SK-N-SH (cell line): ENCODE results near the gene UBE2R2. TPM values are rescaled to one million over a fixed set of nuclear protein-coding genes. Genes with fewer than 3 reads are reported as not detected.
"Not testable (repeated sequence)": the region's sequence is repeated elsewhere in the genome, so short reads cannot be mapped to it uniquely, and the experiment has no call there.

Experiments
- CTCF ChIA-PET: fragments of 300-600, 350-600 bp; formaldehyde crosslinking; extraction: SDS; loops from one replicate; lab custom pipeline; 2021; lab: Yijun Ruan, JAX
- POLR2A ChIA-PET: fragments of 350-600 bp; sonication (Branson Sonifier 250); formaldehyde crosslinking; extraction: SDS; loops from one replicate; lab custom pipeline; 2020; ENCODE audit warnings: antibody characterized with exemption, inconsistent platforms; lab: Yijun Ruan, JAX
- DNase-seq: peaks from one replicate; pipeline ENCODE4 v3.0.0; 2012
- H2AFZ ChIP-seq: fragments of 200-600 bp; sonication (generic); 2 replicates; pipeline ENCODE4 v1.8.1; 2016; ENCODE audit warnings: antibody characterized with exemption, mild to moderate bottlenecking, low read depth
- H3F3A ChIP-seq: fragments of 200-600 bp; sonication (generic); replicated peaks from 2 replicates; pipeline ENCODE3; 2016; ENCODE audit warnings: antibody characterized with exemption, mild to moderate bottlenecking; ENCODE audit not compliant: insufficient read depth
- H3K27ac ChIP-seq, 2 experiments: fragments of 200-500 bp in 1 of 2; fragments of 200-600 bp in 1 of 2; sonication (Bioruptor generic) in 1 of 2; sonication (generic), shearing (Covaris generic) in 1 of 2; 2 replicates each; pipeline versions ENCODE4 v1.5.1 to v1.6.1; 2014 to 2016; ENCODE audit warnings: low read depth in 2 of 2, inconsistent platforms in 1 of 2, low read length in 1 of 2, mild to moderate bottlenecking in 1 of 2, mixed read lengths in 1 of 2
- H3K27me3 ChIP-seq: fragments of 200-600 bp; sonication (generic), shearing (Covaris generic); 2 replicates; pipeline ENCODE4 v1.6.1; 2016; ENCODE audit warnings: mixed run types; ENCODE audit not compliant: insufficient read depth
- H3K36me3 ChIP-seq, 2 experiments: fragments of 200-500 bp in 1 of 2; fragments of 200-600 bp in 1 of 2; sonication (Bioruptor generic) in 1 of 2; sonication (generic) in 1 of 2; replicated peaks in 1 of 2; 2 replicates each; pipeline versions ENCODE3 to v1.5.1; 2014 to 2016; ENCODE audit warnings: low read length in 1 of 2, mild to moderate bottlenecking in 1 of 2; ENCODE audit not compliant: insufficient read depth in 2 of 2, control insufficient read depth in 1 of 2
- H3K4me1 ChIP-seq, 2 experiments: fragments of 200-500 bp in 1 of 2; fragments of 200-600 bp in 1 of 2; sonication (Bioruptor generic) in 1 of 2; sonication (generic), shearing (Covaris generic) in 1 of 2; 2 replicates each; pipeline versions ENCODE4 v1.5.1 to v1.6.1; 2014 to 2016; ENCODE audit warnings: low read depth in 1 of 2, low read length in 1 of 2, mixed run types in 1 of 2; ENCODE audit not compliant: insufficient read depth in 2 of 2, control insufficient read depth in 1 of 2
- H3K4me2 ChIP-seq: fragments of 200-600 bp; sonication (generic), shearing (Covaris generic); 2 replicates; pipeline ENCODE4 v1.6.1; 2017; ENCODE audit warnings: mixed run types
- H3K4me3 ChIP-seq, 2 experiments: fragments of 200-500 bp in 1 of 2; fragments of 200-600 bp in 1 of 2; sonication (Bioruptor generic) in 1 of 2; sonication (generic), shearing (Covaris generic) in 1 of 2; 2 replicates each; pipeline versions ENCODE4 v1.5.1 to v1.8.1; 2014 to 2016; ENCODE audit warnings: low read depth in 2 of 2, inconsistent platforms in 1 of 2, low read length in 1 of 2, mild to moderate bottlenecking in 1 of 2, mixed read lengths in 1 of 2, moderate library complexity in 1 of 2
- H3K79me2 ChIP-seq: fragments of 200-600 bp; sonication (generic); 2 replicates; pipeline ENCODE4 v1.8.1; 2017; ENCODE audit warnings: mild to moderate bottlenecking; ENCODE audit not compliant: insufficient read depth
- H3K9ac ChIP-seq: fragments of 200-600 bp; sonication (generic); 2 replicates; pipeline ENCODE4 v1.6.1; 2017; ENCODE audit warnings: mixed run types
- H3K9me2 ChIP-seq: fragments of 200-600 bp; sonication (generic); 2 replicates; pipeline ENCODE4 v1.6.1; 2017; ENCODE audit warnings: mixed run types
- H3K9me3 ChIP-seq: fragments of 200-600 bp; sonication (generic); 2 replicates; pipeline ENCODE4 v1.6.1; 2017; ENCODE audit warnings: mixed run types, mild to moderate bottlenecking, moderate library complexity
- H4K20me1 ChIP-seq: fragments of 200-600 bp; sonication (generic); 2 replicates; pipeline ENCODE4 v1.6.1; 2017; ENCODE audit warnings: mild to moderate bottlenecking, mixed run types; ENCODE audit not compliant: insufficient read depth
- CHD2 ChIP-seq: fragments of 150-350 bp; IDR thresholded peaks from 2 replicates; pipeline ENCODE4 v1.6.1; 2018; ENCODE audit warnings: low read length; ENCODE audit not compliant: partially characterized antibody
- FOXJ3 ChIP-seq: sonication (generic); formaldehyde crosslinking; IDR thresholded peaks from 2 replicates; pipeline ENCODE4 v1.5.1; 2020; ENCODE audit warnings: mild to moderate bottlenecking, missing genetic modification reagents
- MEF2A ChIP-seq: IDR thresholded peaks from 2 replicates; pipeline ENCODE4 v1.4.0; 2012; ENCODE audit warnings: low read depth, borderline replicate concordance
- NFIC ChIP-seq: IDR thresholded peaks from 2 replicates; pipeline ENCODE4 v1.4.0; 2012; ENCODE audit warnings: borderline replicate concordance
- RAD21 ChIP-seq: IDR thresholded peaks from 2 replicates; pipeline ENCODE4 v1.6.1; 2012; ENCODE audit warnings: mild to moderate bottlenecking, low read length
- SIN3A ChIP-seq: IDR thresholded peaks from 2 replicates; pipeline ENCODE4 v1.6.1; 2012; ENCODE audit warnings: low read depth, mild to moderate bottlenecking, low read length, moderate library complexity, borderline replicate concordance
- SMC3 ChIP-seq: IDR thresholded peaks from 2 replicates; pipeline ENCODE4 v1.6.1; 2012; ENCODE audit warnings: low read depth, low read length, improper control_type of control experiment
- TCF12 ChIP-seq: IDR thresholded peaks from 2 replicates; pipeline ENCODE4 v1.4.0; 2012
- WGBS: methylation state at CpG from one replicate; pipeline ENCODE4 v1.1.6; 2017; ENCODE audit warnings: low lambda C conversion rate; 5-methylcytosine and 5-hydroxymethylcytosine counted together
- polyA plus RNA-seq, 3 experiments: library from polyadenylated mRNA; depleted of rRNA; stranded (reverse); fragments of >200 nt; gene quantifications; 2 replicates each; pipeline ENCODE4 v1.2.3, GENCODE V29; 2012
- TF ChIP-seq, protein P1 (sequence below): fragments of 200-600 bp; sonication (generic); IDR thresholded peaks from 2 replicates; pipeline ENCODE4 v1.6.1; 2017; ENCODE audit warnings: antibody characterized with exemption, mild to moderate bottlenecking, moderate library complexity

UBE2R2 gene
- polyA plus RNA-seq, 1 of the 3 experiments (the other 2 are of a cell fraction): 19.7 TPM

DNA sequence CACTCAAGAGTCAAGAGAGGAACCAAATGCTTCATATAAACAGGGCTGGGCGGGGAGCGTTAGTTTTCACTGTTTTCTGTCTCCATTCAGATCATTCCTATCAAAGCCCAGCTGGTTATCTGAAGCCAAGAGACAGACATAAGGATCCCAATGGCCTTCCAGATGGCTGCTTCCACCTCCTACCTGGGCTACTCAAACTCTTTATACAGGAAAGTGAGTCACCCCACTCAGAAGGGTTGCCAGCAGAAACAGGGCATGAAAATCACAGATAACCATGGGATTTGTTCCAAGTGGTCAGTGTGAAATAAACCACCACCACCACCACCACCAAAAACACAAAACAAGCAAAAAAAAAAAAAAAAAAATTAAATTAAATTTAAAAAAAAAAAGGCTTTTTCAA lies 16.1 kb upstream of the UBE2R2 start:
- peaks cover 0 to 10% of the 10 kb centered on the region in 2 experiments; a peak in 1 of 4 replicates for H3K4me1 ChIP-seq
- ChIA-PET POLR2A (no interaction called here), CTCF (interaction anchor here (0.9 to 2.9 kb wide), 3 partner anchors 13 to 177 kb away, joined by 4 to 12 read pairs (median 7); no protein-coding TSS in a partner anchor)
- H3K4me3 ChIP-seq: no peak overlapping the region
- TF ChIP-seq FOXJ3 (CRISPR knock-in tag): no peak
- no peak for TF ChIP-seq RAD21
- TF ChIP-seq NFIC: peak; percentile 43
- TF ChIP-seq SMC3: no peak
- TF ChIP-seq TCF12: peak; percentile 42
- no peak for TF ChIP-seq MEF2A
- TF ChIP-seq, protein P1, sequence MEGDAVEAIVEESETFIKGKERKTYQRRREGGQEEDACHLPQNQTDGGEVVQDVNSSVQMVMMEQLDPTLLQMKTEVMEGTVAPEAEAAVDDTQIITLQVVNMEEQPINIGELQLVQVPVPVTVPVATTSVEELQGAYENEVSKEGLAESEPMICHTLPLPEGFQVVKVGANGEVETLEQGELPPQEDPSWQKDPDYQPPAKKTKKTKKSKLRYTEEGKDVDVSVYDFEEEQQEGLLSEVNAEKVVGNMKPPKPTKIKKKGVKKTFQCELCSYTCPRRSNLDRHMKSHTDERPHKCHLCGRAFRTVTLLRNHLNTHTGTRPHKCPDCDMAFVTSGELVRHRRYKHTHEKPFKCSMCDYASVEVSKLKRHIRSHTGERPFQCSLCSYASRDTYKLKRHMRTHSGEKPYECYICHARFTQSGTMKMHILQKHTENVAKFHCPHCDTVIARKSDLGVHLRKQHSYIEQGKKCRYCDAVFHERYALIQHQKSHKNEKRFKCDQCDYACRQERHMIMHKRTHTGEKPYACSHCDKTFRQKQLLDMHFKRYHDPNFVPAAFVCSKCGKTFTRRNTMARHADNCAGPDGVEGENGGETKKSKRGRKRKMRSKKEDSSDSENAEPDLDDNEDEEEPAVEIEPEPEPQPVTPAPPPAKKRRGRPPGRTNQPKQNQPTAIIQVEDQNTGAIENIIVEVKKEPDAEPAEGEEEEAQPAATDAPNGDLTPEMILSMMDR: no peak
- no peak for TF ChIP-seq SIN3A
- TF ChIP-seq CHD2: no peak
- no peaks in the 10 kb centered on the region for H3K9me2 ChIP-seq
- H3F3A ChIP-seq: no peaks in the 10 kb centered on the region
- peaks cover 0 to 3% of the 10 kb centered on the region in 2 experiments for H3K36me3 ChIP-seq
- WGBS: 87% methylated on average over 2 of the region's 2 CpGs
- no peak for DNase-seq
- no peak overlapping the region for H3K27ac ChIP-seq
- no peak overlapping the region for H3K9ac ChIP-seq
- H2AFZ ChIP-seq: no peak overlapping the region
- no peaks in the 10 kb centered on the region for H3K79me2 ChIP-seq
- no peaks in the 10 kb centered on the region for H3K9me3 ChIP-seq
- no peaks in the 10 kb centered on the region for H3K27me3 ChIP-seq
- H4K20me1 ChIP-seq: no peaks in the 10 kb centered on the region
- H3K4me2 ChIP-seq: no peak overlapping the region

GRCh38 chr9:33801943-33802500 lies 14.9 kb upstream of the UBE2R2 start:
- CTCF ChIA-PET: interaction anchor here (0.6 to 2.9 kb wide), 3 partner anchors 11 to 178 kb away, joined by 3 to 12 read pairs (median 4); no protein-coding TSS in a partner anchor
- WGBS: 88% methylated on average over 2 of the region's 2 CpGs

DNA sequence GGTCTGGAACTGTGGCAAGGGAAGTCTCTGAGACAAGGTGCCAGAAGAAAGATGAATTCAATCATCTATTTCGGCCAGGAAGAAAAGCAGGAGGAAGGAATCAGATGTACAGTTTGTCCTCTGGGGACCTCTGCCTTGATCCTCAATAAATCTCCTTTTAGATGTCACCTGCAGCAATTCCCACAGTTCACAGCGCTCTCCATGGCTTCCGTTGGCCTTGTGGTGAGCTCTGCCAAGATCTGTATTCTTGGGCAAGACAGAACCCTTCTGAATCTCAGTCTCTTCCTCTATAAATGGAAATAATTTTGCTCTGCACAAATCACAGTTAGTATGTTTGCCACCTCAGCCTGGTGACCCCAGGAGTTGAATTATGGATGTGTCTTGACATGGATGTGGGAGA lies 12.8 kb upstream of the UBE2R2 start:
- H3K9me2 ChIP-seq, DNase-seq, H3F3A ChIP-seq, H2AFZ ChIP-seq, H3K27ac ChIP-seq, H3K27me3 ChIP-seq, H3K4me2 ChIP-seq, H3K4me3 ChIP-seq, H3K9me3 ChIP-seq, H3K9ac ChIP-seq, H3K36me3 ChIP-seq, H4K20me1 ChIP-seq, H3K79me2 ChIP-seq: not testable (repeated sequence)
- WGBS: 66% methylated on average over 3 of the region's 3 CpGs
- CTCF ChIA-PET: interaction anchor here (1.4 kb wide), 1 partner anchor 10 kb away, joined by 5 read pairs; no protein-coding TSS in a partner anchor
- H3K4me1 ChIP-seq: peaks cover 0 to 12% of the 10 kb centered on the region in 2 experiments; a peak in 1 of 4 replicates
- POLR2A ChIA-PET: interaction anchor here (0.6 kb wide), 2 partner anchors 375 to 404 kb away, joined by 3 read pairs; no protein-coding TSS in a partner anchor

More at GRCh38 chr9:33801943-33802500, 14.9 kb upstream of the UBE2R2 start:
- H3K79me2 ChIP-seq, POLR2A ChIA-PET, H4K20me1 ChIP-seq, H3K9me3 ChIP-seq, H3K9ac ChIP-seq, H3K27me3 ChIP-seq, H3K9me2 ChIP-seq, DNase-seq, H2AFZ ChIP-seq, H3K36me3 ChIP-seq, H3K4me3 ChIP-seq, H3F3A ChIP-seq, H3K27ac ChIP-seq, H3K4me1 ChIP-seq, H3K4me2 ChIP-seq: not testable (repeated sequence)

DNA sequence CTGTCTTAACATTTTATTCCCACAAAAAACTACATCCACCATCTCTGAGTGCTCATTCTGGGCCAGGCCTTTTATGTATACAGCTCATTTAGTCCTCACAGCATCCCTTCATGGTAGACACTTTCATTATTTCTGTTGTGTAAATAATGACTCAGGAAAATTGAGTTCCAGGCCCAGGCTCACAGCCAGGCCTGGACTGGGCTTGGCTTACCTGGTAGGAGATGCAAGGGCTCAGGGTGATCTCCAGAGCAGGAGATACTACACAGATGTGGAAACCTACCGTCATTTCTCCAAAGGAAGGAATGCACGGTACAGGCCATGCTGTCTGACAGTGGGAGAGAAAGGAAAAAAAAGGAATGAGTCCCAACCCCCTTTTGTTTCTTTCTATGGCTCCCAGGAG lies 9.8 kb upstream of the UBE2R2 start:
- H3K9me2 ChIP-seq, H3K4me3 ChIP-seq, DNase-seq, H3K9me3 ChIP-seq, H3K27me3 ChIP-seq, H3K9ac ChIP-seq, POLR2A ChIA-PET, H4K20me1 ChIP-seq, H3F3A ChIP-seq, H3K4me2 ChIP-seq, H3K27ac ChIP-seq, H3K36me3 ChIP-seq, H3K4me1 ChIP-seq, H3K79me2 ChIP-seq: not testable (repeated sequence)
- 89% methylated on average over 2 of the region's 2 CpGs for WGBS
- 0 out of 2 replicates have a peak overlapping the region, but pooled peaks have one; percentile 29 for H2AFZ ChIP-seq
- CTCF ChIA-PET: interaction anchor here (1.0 to 1.3 kb wide), 3 partner anchors 8 to 267 kb away, joined by 3 to 5 read pairs (median 3); no protein-coding TSS in a partner anchor

DNA sequence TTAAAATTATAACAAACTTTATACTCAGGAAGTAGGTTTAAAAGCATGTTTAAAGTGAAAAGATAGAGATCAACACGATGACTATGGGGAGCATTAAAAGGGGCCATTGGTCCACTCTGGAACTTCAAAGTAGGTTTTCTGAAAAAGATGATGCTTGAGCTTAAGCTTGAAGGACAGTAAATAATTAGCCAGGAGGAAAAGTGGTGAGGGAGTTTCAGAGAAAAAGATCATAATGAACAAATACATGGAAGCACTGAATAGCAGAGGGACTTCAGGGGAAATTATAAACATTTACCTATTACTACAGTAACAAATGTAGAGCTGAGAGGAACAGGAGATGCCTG lies 8.0 kb upstream of the UBE2R2 start:
- H4K20me1 ChIP-seq, H3K79me2 ChIP-seq, H3K4me2 ChIP-seq, H3K9me3 ChIP-seq, H3K4me3 ChIP-seq, H3K27me3 ChIP-seq, H3K36me3 ChIP-seq, H3F3A ChIP-seq, H3K27ac ChIP-seq, H3K9me2 ChIP-seq, DNase-seq, POLR2A ChIA-PET, H3K9ac ChIP-seq, H2AFZ ChIP-seq, H3K4me1 ChIP-seq: not testable (repeated sequence)
- CTCF ChIA-PET: interaction anchor here (1.5 kb wide), 1 partner anchor 265 kb away, joined by 4 read pairs; no protein-coding TSS in a partner anchor
- 87% methylated on average over 1 of the region's 1 CpG for WGBS
